Measurements from ENCODE around the gene SFSWAP.
"Not testable (repeated sequence)": the region's sequence is repeated elsewhere in the genome, so short reads cannot be mapped to it uniquely, and the experiment has no call there.

DNA sequence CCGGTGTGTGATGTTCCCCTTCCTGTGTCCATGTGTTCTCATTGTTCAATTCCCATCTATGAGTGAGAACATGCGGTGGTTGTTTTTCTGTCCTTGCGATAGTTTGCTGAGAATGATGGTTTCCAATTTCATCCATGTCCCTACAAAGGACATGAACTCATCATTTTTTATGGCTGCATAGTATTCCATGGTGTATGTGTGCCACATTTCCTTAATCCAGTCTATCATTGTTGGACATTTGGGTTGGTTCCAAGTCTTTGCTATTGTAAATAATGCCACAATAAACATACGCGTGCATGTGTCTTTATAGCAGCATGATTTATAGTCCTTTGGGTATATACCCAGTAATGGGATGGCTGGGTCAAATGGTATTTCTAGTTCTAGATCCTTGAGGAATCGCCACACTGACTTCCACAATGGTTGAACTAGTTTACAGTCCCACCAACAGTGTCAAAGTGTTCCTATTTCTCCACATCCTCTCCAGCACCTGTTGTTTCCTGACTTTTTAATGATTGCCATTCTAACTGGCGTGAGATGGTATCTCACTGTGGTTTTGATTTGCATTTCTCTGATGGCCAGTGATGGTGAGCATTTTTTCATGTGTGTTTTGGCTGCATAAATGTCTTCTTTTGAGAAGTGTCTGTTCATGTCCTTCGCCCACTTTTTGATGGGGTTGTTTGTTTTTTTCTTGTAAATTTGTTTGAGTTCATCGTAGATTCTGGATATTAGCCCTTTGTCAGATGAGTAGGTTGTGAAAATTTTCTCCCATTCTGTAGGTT lies 98.8 kb downstream of the SFSWAP start:
- TF ChIP-seq EZH2 (IDR thresholded peaks at IDR 0.05; ENCODE audit: insufficient read depth, poor library complexity, severe bottlenecking); EZH2phosphoT487 (IDR thresholded peaks at IDR 0.05; ENCODE audit: insufficient read depth, low read depth): not testable (repeated sequence)

Data from GM23248 (cell line).